Measurements from ENCODE around the gene MTCL1. TPM values are rescaled to one million over a fixed set of nuclear protein-coding genes. Genes with fewer than 3 reads are reported as not detected.
A peak's percentile ranks its signal among the peaks of the same experiment; 100 is the strongest.

The MTCL1 gene
- polyA plus RNA-seq, 2 donors, result 4.4 to 6.5 TPM

DNA sequence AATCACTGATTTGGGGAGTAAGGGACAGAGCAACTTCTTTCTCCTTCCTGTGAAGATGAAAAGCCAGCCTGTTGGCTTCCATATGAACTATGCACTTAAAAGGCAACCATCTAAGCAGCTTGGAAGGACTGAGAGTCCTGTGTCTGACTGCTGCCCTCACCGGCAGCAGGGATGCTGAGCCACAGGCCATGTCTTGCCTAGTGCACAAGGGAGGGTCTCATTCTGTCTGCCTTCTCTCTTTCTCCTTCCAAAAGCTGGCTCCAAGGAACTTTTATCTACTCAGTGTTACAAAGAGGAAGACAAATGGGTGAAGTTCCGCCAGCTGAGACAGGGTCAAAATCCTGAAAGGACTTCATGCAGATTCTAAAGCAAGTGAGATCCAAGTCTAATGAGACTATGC lies 146.3 kb downstream of the MTCL1 start:
- no peaks in the 10 kb centered on the region for H3K9me3 ChIP-seq (ENCODE audit: control insufficient read depth in 2 of 2, insufficient read depth in 1 of 2, low read depth in 1 of 2, low read length in 1 of 2)
- 84 to 86% methylated on average over 2 of the region's 2 CpGs for WGBS, 2 donors
- H3K4me1 ChIP-seq (ENCODE audit: control insufficient read depth in 2 of 2, insufficient read depth in 2 of 2, low read length in 1 of 2), result no peaks in the 10 kb centered on the region
- no peak overlapping the region for H3K4me3 ChIP-seq (ENCODE audit: low read depth in 1 of 2, low read length in 2 of 2)
- H3K36me3 ChIP-seq (ENCODE audit: control insufficient read depth in 2 of 2, insufficient read depth in 2 of 2, low read length in 1 of 2), result no peaks in the 10 kb centered on the region
- H3K27ac ChIP-seq (ENCODE audit: low read depth in 2 of 2, low read length in 1 of 2), result no peak overlapping the region
- H3K27me3 ChIP-seq (ENCODE audit: control insufficient read depth in 1 of 2, insufficient read depth in 2 of 2, low read length in 2 of 2), result peaks cover 0 to 4% of the 10 kb centered on the region in 2 donors

DNA sequence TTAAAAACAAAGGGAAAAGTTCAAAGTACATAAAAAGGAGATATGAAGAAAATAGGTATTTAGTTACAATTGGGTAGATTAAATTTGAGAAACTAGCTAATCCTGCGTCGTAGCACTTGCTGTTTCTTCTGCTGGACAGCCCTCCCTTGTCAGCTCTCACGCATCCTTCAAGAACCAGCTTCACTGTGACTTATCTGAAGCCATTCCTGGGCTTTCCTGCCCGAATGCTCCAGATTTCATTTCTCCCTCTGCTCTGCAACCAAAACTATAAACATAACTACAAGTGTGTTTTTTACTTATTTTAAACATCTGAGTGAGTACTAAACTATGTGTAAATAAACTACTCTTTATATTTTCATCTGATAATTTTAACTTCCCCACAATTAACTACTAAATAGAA lies 149.2 kb downstream of the MTCL1 start:
- no peaks in the 10 kb centered on the region for H3K4me1 ChIP-seq (ENCODE audit: control insufficient read depth in 2 of 2, insufficient read depth in 2 of 2, low read length in 1 of 2)
- H3K36me3 ChIP-seq (ENCODE audit: control insufficient read depth in 2 of 2, insufficient read depth in 2 of 2, low read length in 1 of 2), result no peaks in the 10 kb centered on the region
- WGBS, 2 donors, result 53 to 66% methylated on average over 4 of the region's 4 CpGs
- no peak overlapping the region for H3K4me3 ChIP-seq (ENCODE audit: low read depth in 1 of 2, low read length in 2 of 2)
- no peak overlapping the region for H3K27ac ChIP-seq (ENCODE audit: low read depth in 2 of 2, low read length in 1 of 2)
- no peaks in the 10 kb centered on the region for H3K27me3 ChIP-seq (ENCODE audit: control insufficient read depth in 1 of 2, insufficient read depth in 2 of 2, low read length in 2 of 2)
- H3K9me3 ChIP-seq (ENCODE audit: control insufficient read depth in 2 of 2, insufficient read depth in 1 of 2, low read depth in 1 of 2, low read length in 1 of 2), result no peaks in the 10 kb centered on the region

DNA sequence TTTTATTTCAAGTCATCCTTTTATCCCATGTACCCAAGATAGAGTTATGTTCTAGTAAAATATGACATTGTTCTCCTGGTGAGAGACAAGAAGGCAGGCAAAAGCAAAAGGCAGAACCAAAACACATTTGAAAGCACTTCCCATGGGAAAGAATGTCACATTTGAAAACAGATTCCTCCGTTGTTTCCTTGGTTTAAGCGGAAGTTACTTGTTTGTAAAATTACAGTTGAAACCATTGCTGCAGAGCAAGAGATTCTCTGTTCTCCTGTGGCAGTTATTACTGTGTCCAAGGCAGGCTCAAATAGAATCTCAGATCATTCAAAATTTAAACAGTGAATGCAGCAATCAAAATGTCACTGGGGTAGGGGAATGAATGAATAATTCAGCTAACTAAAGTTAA lies 149.6 kb downstream of the MTCL1 start:
- WGBS, 2 donors, result 64 to 67% methylated on average over 2 of the region's 2 CpGs
- Histone ChIP-seq H3K4me1 (ENCODE audit: control insufficient read depth in 2 of 2, insufficient read depth in 2 of 2, low read length in 1 of 2) (no peaks in the 10 kb centered on the region), H3K27ac (ENCODE audit: low read depth in 2 of 2, low read length in 1 of 2) (no peak overlapping the region), H3K36me3 (ENCODE audit: control insufficient read depth in 2 of 2, insufficient read depth in 2 of 2, low read length in 1 of 2) (no peaks in the 10 kb centered on the region), H3K4me3 (ENCODE audit: low read depth in 1 of 2, low read length in 2 of 2) (no peak overlapping the region), H3K27me3 (ENCODE audit: control insufficient read depth in 1 of 2, insufficient read depth in 2 of 2, low read length in 2 of 2) (no peaks in the 10 kb centered on the region), H3K9me3 (ENCODE audit: control insufficient read depth in 2 of 2, insufficient read depth in 1 of 2, low read depth in 1 of 2, low read length in 1 of 2) (no peaks in the 10 kb centered on the region)

DNA sequence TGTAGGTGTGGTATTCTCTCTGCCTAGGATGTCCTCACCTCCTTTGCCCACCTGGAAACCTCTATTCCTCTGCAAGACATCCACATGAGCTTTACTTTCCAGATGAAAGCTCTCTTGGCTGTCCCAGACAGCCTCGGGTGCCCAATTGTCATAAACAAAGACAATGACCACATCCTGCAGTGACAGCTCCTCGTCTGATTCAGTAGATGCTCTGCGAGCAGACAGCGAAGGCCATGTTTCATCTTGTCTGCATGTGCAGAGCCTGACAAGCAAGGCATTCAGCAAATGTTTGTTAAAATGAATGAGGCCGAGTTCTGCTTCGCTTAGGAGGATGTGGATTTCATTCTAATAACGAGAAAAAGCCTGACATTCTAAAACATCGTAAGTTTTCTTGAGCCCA lies 150.9 kb downstream of the MTCL1 start:
- Histone ChIP-seq H3K9me3 (ENCODE audit: control insufficient read depth in 2 of 2, insufficient read depth in 1 of 2, low read depth in 1 of 2, low read length in 1 of 2) (no peaks in the 10 kb centered on the region), H3K27ac (ENCODE audit: low read depth in 2 of 2, low read length in 1 of 2) (no peak overlapping the region), H3K4me1 (ENCODE audit: control insufficient read depth in 2 of 2, insufficient read depth in 2 of 2, low read length in 1 of 2) (no peaks in the 10 kb centered on the region), H3K36me3 (ENCODE audit: control insufficient read depth in 2 of 2, insufficient read depth in 2 of 2, low read length in 1 of 2) (no peaks in the 10 kb centered on the region), H3K27me3 (ENCODE audit: control insufficient read depth in 1 of 2, insufficient read depth in 2 of 2, low read length in 2 of 2) (no peaks in the 10 kb centered on the region), H3K4me3 (ENCODE audit: low read depth in 1 of 2, low read length in 2 of 2) (no peak overlapping the region)
- WGBS, 2 donors, result 63 to 74% methylated on average over 8 of the region's 8 CpGs

DNA sequence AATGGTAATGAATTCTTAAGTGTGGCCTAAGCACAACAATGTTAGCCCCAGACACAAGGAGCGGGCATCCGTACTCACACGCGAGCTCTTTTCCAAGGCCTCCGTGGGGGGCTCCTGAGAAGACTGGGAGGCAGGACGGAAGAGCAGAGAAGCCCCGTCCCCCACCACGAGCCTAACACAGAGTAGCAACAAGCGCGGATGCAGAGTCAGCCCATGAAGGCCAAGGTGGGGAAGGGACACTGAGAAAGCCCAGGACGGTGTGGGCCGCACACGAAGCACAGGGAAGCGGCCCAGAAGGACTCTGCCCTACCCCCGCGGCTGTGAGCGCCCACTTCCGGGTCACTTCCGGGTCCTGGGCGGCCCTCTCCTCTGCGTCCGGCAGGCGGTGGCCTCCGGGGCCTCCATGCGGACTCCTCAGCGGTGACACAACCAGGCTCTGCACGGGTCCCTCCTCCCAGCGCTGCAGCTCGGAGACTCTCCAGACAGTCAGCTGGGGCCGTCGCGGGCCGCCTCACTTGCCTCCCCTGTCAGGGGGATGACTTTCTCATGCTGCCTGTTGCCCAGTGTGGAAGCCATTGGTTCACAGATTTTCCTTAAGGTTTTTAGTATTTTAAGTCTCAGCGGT lies 151.5 kb downstream of the MTCL1 start:
- H3K4me3 ChIP-seq (ENCODE audit: low read depth in 1 of 2, low read length in 2 of 2), result no peak overlapping the region
- no peaks in the 10 kb centered on the region for H3K9me3 ChIP-seq (ENCODE audit: control insufficient read depth in 2 of 2, insufficient read depth in 1 of 2, low read depth in 1 of 2, low read length in 1 of 2)
- no peaks in the 10 kb centered on the region for H3K27me3 ChIP-seq (ENCODE audit: control insufficient read depth in 1 of 2, insufficient read depth in 2 of 2, low read length in 2 of 2)
- WGBS, 2 donors, result 93 to 95% methylated on average over 34 of the region's 34 CpGs
- H3K27ac ChIP-seq (ENCODE audit: low read depth in 2 of 2, low read length in 1 of 2), result no peak overlapping the region
- H3K36me3 ChIP-seq (ENCODE audit: control insufficient read depth in 2 of 2, insufficient read depth in 2 of 2, low read length in 1 of 2), result no peaks in the 10 kb centered on the region
- no peaks in the 10 kb centered on the region for H3K4me1 ChIP-seq (ENCODE audit: control insufficient read depth in 2 of 2, insufficient read depth in 2 of 2, low read length in 1 of 2)

DNA sequence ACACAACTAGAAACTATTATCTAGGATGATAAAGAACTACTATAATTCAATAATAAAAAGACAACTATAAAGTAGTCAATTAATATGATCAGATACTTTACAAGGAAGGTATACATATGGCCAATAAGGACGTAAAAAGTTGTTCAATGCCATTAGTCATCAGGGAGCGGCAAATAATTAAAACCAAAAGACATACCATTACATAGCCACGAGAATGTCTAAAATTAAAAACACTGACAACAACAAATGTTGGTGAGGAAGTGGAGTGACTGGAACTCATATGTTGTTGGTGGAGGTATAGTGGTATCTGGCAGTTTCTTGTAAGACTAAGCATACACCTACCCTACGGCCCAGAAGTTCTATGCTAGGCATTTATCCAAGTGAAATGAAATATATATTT lies 152.4 kb downstream of the MTCL1 start:
- WGBS, 2 donors, result 76 to 88% methylated on average over 4 of the region's 4 CpGs
- Histone ChIP-seq H3K9me3 (ENCODE audit: control insufficient read depth in 2 of 2, insufficient read depth in 1 of 2, low read depth in 1 of 2, low read length in 1 of 2) (no peaks in the 10 kb centered on the region), H3K4me1 (ENCODE audit: control insufficient read depth in 2 of 2, insufficient read depth in 2 of 2, low read length in 1 of 2) (no peaks in the 10 kb centered on the region), H3K36me3 (ENCODE audit: control insufficient read depth in 2 of 2, insufficient read depth in 2 of 2, low read length in 1 of 2) (no peaks in the 10 kb centered on the region), H3K4me3 (ENCODE audit: low read depth in 1 of 2, low read length in 2 of 2) (no peak overlapping the region), H3K27me3 (ENCODE audit: control insufficient read depth in 1 of 2, insufficient read depth in 2 of 2, low read length in 2 of 2) (no peaks in the 10 kb centered on the region), H3K27ac (ENCODE audit: low read depth in 2 of 2, low read length in 1 of 2) (no peak overlapping the region)

DNA sequence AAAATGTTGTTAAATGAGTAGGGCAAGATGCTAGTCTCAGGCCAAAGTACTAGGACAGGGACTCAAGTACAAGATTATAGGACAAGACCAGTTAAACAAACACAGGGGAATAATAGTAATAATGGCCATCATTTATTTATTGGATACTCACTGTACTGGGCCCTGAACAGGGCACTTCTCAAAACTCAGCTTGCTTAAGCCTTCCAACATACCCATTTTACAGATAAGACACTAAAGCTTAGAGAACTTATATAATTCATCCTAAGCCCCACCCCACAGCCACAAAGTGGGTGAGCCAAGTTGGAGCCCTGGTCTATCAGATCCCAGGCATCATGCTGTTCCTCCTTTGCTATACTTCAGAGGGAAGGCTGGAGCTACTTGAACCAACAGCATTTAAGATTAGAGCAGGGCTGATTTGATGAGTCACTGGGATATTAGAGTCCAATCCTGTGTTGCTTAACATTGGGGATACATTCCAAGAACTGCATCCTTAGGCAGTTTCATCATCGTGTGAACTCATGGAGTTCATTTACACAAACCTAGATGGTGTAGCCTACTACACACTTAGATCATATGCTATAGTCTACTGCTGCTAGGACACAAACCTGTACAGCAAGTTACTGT lies 153.6 kb downstream of the MTCL1 start:
- no peaks in the 10 kb centered on the region for H3K27me3 ChIP-seq (ENCODE audit: control insufficient read depth in 1 of 2, insufficient read depth in 2 of 2, low read length in 2 of 2)
- H3K4me3 ChIP-seq (ENCODE audit: low read depth in 1 of 2, low read length in 2 of 2), result no peak overlapping the region
- H3K4me1 ChIP-seq (ENCODE audit: control insufficient read depth in 2 of 2, insufficient read depth in 2 of 2, low read length in 1 of 2), result no peaks in the 10 kb centered on the region
- 13 to 31% methylated on average over 1 of the region's 1 CpG for WGBS, 2 donors
- no peaks in the 10 kb centered on the region for H3K9me3 ChIP-seq (ENCODE audit: control insufficient read depth in 2 of 2, insufficient read depth in 1 of 2, low read depth in 1 of 2, low read length in 1 of 2)
- H3K36me3 ChIP-seq (ENCODE audit: control insufficient read depth in 2 of 2, insufficient read depth in 2 of 2, low read length in 1 of 2), result no peaks in the 10 kb centered on the region
- H3K27ac ChIP-seq (ENCODE audit: low read depth in 2 of 2, low read length in 1 of 2), result no peak overlapping the region

DNA sequence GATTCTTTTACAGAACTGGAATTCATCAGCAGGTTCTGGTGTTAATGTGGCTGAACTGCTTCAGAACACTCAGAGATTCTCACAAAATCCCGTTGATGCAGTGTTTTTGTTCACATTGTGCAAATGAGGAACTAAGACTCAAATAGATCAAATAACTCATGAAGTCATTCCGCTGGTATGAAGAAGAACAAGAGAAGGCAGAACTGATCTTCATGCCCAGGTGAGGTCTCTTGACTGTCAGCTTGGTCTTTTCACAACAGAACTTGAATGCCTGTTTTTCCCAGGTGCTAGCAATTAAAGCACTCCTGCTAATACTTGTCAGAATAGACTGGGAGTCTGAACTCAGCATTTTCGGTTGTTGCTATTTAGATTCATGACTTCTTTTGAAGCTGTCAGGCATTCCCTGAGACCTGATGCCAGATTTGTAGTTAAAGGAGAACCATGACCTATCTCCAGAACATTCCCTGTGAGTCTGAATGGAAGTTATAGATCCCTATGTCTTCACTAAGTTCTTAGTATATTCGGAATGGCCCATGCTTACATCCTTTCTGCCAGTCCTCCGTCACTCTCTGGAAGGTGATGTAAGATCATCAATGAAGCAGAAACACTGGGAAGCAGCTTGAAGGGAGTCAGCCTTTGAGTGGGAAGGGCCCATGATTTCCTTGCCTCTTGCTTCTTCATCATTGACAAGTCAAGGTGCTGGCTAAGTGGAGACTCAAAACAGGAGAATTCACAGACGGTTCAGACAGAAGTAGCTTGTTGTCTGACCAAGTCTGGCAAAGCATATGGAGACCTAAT lies 155.7 kb downstream of the MTCL1 start:
- Histone ChIP-seq H3K9me3 (ENCODE audit: control insufficient read depth in 2 of 2, insufficient read depth in 1 of 2, low read depth in 1 of 2, low read length in 1 of 2) (no peaks in the 10 kb centered on the region), H3K27me3 (ENCODE audit: control insufficient read depth in 1 of 2, insufficient read depth in 2 of 2, low read length in 2 of 2) (no peaks in the 10 kb centered on the region), H3K36me3 (ENCODE audit: control insufficient read depth in 2 of 2, insufficient read depth in 2 of 2, low read length in 1 of 2) (no peaks in the 10 kb centered on the region), H3K27ac (ENCODE audit: low read depth in 2 of 2, low read length in 1 of 2) (peak overlapping the region; percentile 23 to 62), H3K4me3 (ENCODE audit: low read depth in 1 of 2, low read length in 2 of 2) (no peak overlapping the region), H3K4me1 (ENCODE audit: control insufficient read depth in 2 of 2, insufficient read depth in 2 of 2, low read length in 1 of 2) (no peaks in the 10 kb centered on the region)
- 69 to 76% methylated on average over 6 of the region's 6 CpGs for WGBS, 2 donors

DNA sequence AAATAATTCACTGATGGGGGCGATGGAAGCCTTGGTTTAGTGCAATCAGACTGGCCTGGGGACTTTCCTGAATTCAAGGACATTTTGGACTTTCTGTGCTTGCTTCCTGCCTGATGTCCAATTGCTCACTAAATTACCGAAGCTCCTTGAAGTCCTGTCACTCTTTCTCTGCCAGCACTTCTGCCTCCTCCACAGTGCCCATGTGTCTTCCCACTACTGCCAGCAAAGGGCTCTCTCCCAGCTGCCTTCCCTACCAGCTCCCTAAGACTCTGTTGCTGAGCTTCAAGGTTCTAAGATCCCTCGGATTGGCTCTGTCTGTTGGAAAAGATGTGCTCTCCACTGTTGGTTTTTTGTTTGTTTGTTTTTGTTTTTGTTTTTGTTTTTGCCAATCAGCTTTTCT lies 158.1 kb downstream of the MTCL1 start:
- Histone ChIP-seq H3K9me3 (ENCODE audit: control insufficient read depth in 2 of 2, insufficient read depth in 1 of 2, low read depth in 1 of 2, low read length in 1 of 2) (no peaks in the 10 kb centered on the region), H3K27ac (ENCODE audit: low read depth in 2 of 2, low read length in 1 of 2) (no peak overlapping the region), H3K36me3 (ENCODE audit: control insufficient read depth in 2 of 2, insufficient read depth in 2 of 2, low read length in 1 of 2) (no peaks in the 10 kb centered on the region), H3K27me3 (ENCODE audit: control insufficient read depth in 1 of 2, insufficient read depth in 2 of 2, low read length in 2 of 2) (no peaks in the 10 kb centered on the region), H3K4me3 (ENCODE audit: low read depth in 1 of 2, low read length in 2 of 2) (no peak overlapping the region), H3K4me1 (ENCODE audit: control insufficient read depth in 2 of 2, insufficient read depth in 2 of 2, low read length in 1 of 2) (no peaks in the 10 kb centered on the region)
- 90 to 93% methylated on average over 3 of the region's 3 CpGs for WGBS, 2 donors

All from esophagus (tissue), 2 donors.